Cardiac muscle cell (in vitro differentiated cells and primary cell): ENCODE measurements around the gene COMMD9. TPM values are rescaled to one million over a fixed set of nuclear protein-coding genes. Genes with fewer than 3 reads are reported as not detected.
"Not testable (repeated sequence)": the region's sequence is repeated elsewhere in the genome, so short reads cannot be mapped to it uniquely, and the experiment has no call there.

Experiments
- DNase-seq, 2 donors: peaks; one replicate each; pipeline versions ENCODE4 v3.0.0 to v3.0.0-alpha.2; 2010 to 2017; ENCODE audit warnings: low read depth in 1 of 2, low spot score in 1 of 2
- H3K27ac ChIP-seq: fragments of 200-600 bp; sonication (generic); 2 replicates; pipeline ENCODE4 v1.5.1; 2016
- H3K27me3 ChIP-seq: fragments of 200-600 bp; sonication (generic); 2 replicates; pipeline ENCODE4 v1.6.0; 2016; ENCODE audit warnings: control low read depth
- H3K36me3 ChIP-seq: fragments of 200-600 bp; sonication (generic); 2 replicates; pipeline ENCODE4 v1.5.1; 2016; ENCODE audit warnings: control low read depth
- H3K4me1 ChIP-seq: fragments of 200-600 bp; sonication (generic); 2 replicates; pipeline ENCODE4 v1.8.1; 2017; ENCODE audit warnings: low read depth, mild to moderate bottlenecking, mixed run types
- H3K4me3 ChIP-seq: fragments of 200-600 bp; sonication (generic); 2 replicates; pipeline ENCODE4 v1.5.1; 2016; ENCODE audit warnings: mild to moderate bottlenecking
- H3K9me3 ChIP-seq: fragments of 200-600 bp; sonication (generic); 2 replicates; pipeline ENCODE4 v1.5.1; 2017; ENCODE audit warnings: low read depth, mild to moderate bottlenecking, control low read depth
- polyA plus RNA-seq: library from polyadenylated mRNA; unstranded; fragments of >200 nt; fragmentation: Nextera tagmentation; extraction: Ambion mirVana; gene quantifications from 2 replicates; pipeline ENCODE4 v1.2.1, GENCODE V29; 2016
- total RNA-seq: library from RNA; depleted of rRNA; stranded (reverse); fragments of >200 nt; gene quantifications from 2 replicates; pipeline ENCODE4 v1.2.3, GENCODE V29; 2016
- TF ChIP-seq, protein P1 (sequence below): IDR thresholded peaks from 2 replicates; pipeline ENCODE4 v1.5.1; 2012; ENCODE audit warnings: low read depth, mild to moderate bottlenecking, low read length

COMMD9 gene
- total and polyA plus RNA-seq, 2 experiments from 2014 or later, result 34.2 to 84.9 TPM

DNA sequence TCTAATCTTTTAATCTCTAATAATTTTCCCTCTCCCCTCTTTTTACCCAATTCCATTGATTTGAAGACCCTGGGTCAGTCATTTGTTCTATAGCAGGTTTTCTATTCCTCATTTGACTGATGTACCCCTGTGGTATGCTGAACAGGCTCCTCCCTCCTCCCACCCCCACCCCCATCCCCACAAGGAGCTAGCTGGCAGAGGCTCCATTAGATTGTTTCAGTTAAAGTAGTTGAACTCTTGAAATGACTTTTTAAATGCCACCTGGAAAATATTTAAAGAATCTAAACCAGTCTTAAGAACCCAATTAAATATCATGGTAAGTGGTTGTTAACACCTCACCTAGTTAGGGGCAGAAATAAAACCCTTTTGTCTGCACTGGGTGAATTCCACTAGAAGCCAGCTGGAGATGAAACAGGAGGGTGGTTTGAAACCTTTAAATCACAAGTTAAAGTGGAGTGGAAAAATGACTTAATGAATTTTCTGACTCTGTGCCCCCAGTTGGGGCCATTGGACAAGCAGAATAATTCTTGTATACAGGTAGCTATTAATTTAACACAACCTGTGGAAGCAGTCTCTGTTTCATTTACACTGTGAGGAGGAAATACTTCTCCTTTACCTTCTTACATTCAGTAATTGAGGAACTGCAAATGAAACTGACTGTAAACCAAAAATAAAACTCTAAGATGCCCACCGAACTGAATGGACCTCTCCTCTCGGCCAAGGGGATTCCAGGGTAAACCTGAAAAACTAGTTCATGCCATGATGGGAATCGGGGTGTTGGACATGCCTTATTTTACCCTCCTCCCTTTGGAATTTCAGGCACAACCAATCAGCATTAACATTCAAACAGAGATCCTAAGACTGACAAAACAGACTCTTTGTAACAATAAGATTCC, 37.5 kb upstream of the COMMD9 start:
- no peak overlapping the region for H3K27ac ChIP-seq

DNA sequence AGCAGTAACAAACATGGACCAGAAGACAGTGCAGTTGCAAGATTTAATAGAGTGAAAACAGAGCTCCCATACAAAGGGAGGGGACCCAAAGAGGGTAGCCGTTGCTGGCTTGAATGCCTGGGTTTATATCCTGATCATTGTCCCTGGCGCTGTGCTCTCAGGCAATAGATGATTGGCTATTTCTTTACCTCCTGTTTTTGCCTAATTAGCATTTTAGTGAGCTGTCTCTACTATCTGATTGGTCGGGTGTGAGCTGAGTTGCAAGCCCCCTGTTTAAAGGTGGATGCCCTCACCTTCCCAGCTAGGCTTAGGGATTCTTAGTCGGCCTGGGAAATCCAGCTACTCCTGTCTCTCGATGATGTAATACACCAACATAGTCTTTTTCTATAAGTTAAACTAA, 36.2 kb upstream of the COMMD9 start:
- not testable (repeated sequence) for DNase-seq, H3K27ac ChIP-seq, H3K4me1 ChIP-seq, H3K27me3 ChIP-seq, H3K9me3 ChIP-seq, H3K4me3 ChIP-seq, H3K36me3 ChIP-seq

More for the DNA sequence above, 37.5 kb upstream of the COMMD9 start:
- Histone ChIP-seq H3K4me1 (no peaks in the 10 kb centered on the region), H3K27me3 (no peaks in the 10 kb centered on the region), H3K4me3 (no peak overlapping the region), H3K9me3 (no peaks in the 10 kb centered on the region), H3K36me3 (no peaks in the 10 kb centered on the region)
- DNase-seq, result no peak
- TF ChIP-seq, protein P1, sequence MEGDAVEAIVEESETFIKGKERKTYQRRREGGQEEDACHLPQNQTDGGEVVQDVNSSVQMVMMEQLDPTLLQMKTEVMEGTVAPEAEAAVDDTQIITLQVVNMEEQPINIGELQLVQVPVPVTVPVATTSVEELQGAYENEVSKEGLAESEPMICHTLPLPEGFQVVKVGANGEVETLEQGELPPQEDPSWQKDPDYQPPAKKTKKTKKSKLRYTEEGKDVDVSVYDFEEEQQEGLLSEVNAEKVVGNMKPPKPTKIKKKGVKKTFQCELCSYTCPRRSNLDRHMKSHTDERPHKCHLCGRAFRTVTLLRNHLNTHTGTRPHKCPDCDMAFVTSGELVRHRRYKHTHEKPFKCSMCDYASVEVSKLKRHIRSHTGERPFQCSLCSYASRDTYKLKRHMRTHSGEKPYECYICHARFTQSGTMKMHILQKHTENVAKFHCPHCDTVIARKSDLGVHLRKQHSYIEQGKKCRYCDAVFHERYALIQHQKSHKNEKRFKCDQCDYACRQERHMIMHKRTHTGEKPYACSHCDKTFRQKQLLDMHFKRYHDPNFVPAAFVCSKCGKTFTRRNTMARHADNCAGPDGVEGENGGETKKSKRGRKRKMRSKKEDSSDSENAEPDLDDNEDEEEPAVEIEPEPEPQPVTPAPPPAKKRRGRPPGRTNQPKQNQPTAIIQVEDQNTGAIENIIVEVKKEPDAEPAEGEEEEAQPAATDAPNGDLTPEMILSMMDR, result no peak

DNA sequence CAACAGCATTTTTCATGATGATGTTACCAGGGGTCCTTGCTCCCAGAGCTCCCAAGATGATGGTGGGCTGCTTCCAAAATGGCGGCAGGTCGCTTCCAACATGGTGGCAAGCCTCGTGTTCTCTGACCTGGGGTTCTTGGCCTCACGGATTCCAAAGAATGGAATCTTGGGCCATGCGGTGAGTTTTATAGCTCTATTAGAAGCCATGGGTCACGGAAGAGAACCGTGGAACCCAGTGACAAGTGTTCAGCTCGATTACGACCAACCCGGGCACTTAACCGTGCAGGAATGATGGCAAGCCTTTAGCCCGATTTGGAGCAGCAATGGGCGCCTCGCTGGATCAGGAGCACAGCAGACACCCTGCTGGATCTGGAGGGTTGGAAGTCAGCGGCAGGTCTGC, 35.7 kb upstream of the COMMD9 start:
- H3K27me3 ChIP-seq, DNase-seq, H3K4me1 ChIP-seq, H3K9me3 ChIP-seq, H3K27ac ChIP-seq, H3K36me3 ChIP-seq, H3K4me3 ChIP-seq: not testable (repeated sequence)

DNA sequence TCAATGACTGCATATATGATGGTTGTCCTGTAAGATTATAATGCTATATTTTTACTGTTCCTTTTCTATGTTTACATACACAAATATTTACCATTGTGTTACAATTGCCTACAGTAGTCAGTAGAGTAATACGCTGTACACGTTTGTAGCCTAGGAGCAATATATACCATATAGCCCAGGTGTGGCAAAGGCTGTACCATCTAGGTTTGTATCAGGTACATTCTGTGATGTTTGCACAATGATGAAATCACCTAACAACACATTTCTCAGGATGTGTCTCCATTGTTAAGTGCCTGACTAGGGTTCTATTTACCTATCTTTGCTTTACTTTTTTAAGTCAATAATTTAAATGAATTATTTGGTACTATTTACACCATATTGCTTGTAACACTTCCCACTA, 28.8 kb upstream of the COMMD9 start:
- Histone ChIP-seq H3K36me3 (no peaks in the 10 kb centered on the region), H3K27ac (no peak overlapping the region), H3K27me3 (peaks cover 23% of the 10 kb centered on the region), H3K4me3 (no peak overlapping the region), H3K9me3 (no peaks in the 10 kb centered on the region), H3K4me1 (no peaks in the 10 kb centered on the region)
- TF ChIP-seq, protein P1, result no peak
- no peak for DNase-seq

DNA sequence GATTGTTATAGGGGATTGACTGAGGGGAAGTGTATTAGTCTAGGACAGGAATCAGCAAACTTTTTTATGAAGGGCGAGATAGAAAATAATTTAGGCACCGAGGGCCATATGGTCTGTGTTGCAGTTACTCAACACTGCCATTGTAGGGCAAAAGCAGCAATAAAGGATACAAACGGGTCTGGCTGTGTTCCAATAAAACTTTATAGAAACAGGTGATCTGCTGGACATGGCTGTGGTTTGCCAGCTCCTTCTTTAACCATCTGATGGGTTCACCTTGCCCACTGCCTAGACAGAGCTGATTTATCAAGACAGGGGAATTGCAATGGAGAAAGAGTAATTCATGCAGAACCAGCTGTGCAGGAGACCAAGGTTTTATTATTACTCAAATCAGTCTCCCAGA, 26.8 kb upstream of the COMMD9 start:
- Histone ChIP-seq H3K4me3 (no peak overlapping the region), H3K27ac (no peak overlapping the region), H3K9me3 (no peaks in the 10 kb centered on the region), H3K36me3 (no peaks in the 10 kb centered on the region), H3K27me3 (peaks cover 35% of the 10 kb centered on the region), H3K4me1 (no peaks in the 10 kb centered on the region)
- no peak for DNase-seq
- TF ChIP-seq, protein P1, result no peak

DNA sequence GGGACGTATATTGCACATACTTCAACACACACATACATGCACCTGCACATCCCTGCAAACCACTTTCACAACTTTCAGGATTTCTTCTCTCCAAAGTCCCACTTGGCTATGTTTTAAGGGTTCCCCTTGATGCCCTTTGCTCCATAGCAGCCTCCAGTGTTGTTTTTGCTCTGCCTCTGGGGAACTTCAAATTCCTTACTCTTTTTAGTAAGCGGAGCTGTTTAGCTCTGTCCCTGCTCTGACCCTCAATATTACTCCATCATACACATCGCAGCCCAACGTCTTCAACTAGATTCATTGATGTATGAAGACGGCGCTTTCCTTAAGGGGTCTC, 25.2 kb upstream of the COMMD9 start:
- no peaks in the 10 kb centered on the region for H3K36me3 ChIP-seq
- H3K9me3 ChIP-seq, result no peaks in the 10 kb centered on the region
- H3K27ac ChIP-seq, result no peak overlapping the region
- no peak overlapping the region for H3K4me3 ChIP-seq
- DNase-seq, result no peak
- no peaks in the 10 kb centered on the region for H3K4me1 ChIP-seq
- peaks cover 35% of the 10 kb centered on the region for H3K27me3 ChIP-seq
- TF ChIP-seq, protein P1, result no peak
